Stomach smooth muscle (tissue), 2 donors: ENCODE data around the gene YDJC.
"Not testable (repeated sequence)": the region's sequence is repeated elsewhere in the genome, so short reads cannot be mapped to it uniquely, and the experiment has no call there.

Experiments used
- H3K27ac ChIP-seq: one replicate; pipeline ENCODE4 v1.7.0; 2013; ENCODE audit warnings: mild to moderate bottlenecking, low read length, inconsistent platforms
- H3K27me3 ChIP-seq, 2 donors: one replicate each; pipeline ENCODE4 v1.7.0; 2013; ENCODE audit warnings: low read length in 2 of 2; ENCODE audit not compliant: insufficient read depth in 2 of 2, control insufficient read depth in 1 of 2
- H3K36me3 ChIP-seq, 2 donors: one replicate each; pipeline ENCODE4 v1.7.0; 2013; ENCODE audit warnings: low read length in 2 of 2; ENCODE audit not compliant: control insufficient read depth in 2 of 2, insufficient read depth in 2 of 2
- H3K4me1 ChIP-seq: one replicate; pipeline ENCODE4 v1.7.0; 2013; ENCODE audit warnings: low read length; ENCODE audit not compliant: control insufficient read depth, insufficient read depth
- H3K4me3 ChIP-seq, 2 donors: one replicate each; pipeline ENCODE4 v1.7.0; 2013; ENCODE audit warnings: low read length in 2 of 2
- H3K9ac ChIP-seq, 2 donors: one replicate each; pipeline ENCODE4 v1.7.0; 2013; ENCODE audit warnings: low read length in 2 of 2, mild to moderate bottlenecking in 1 of 2
- H3K9me3 ChIP-seq, 2 donors: one replicate each; pipeline ENCODE4 v1.7.0; 2013; ENCODE audit warnings: low read length in 2 of 2; ENCODE audit not compliant: control insufficient read depth in 2 of 2
- donor health status: healthy.
- donor health status: Pancreatic carcinoma.

YDJC gene, protein sequence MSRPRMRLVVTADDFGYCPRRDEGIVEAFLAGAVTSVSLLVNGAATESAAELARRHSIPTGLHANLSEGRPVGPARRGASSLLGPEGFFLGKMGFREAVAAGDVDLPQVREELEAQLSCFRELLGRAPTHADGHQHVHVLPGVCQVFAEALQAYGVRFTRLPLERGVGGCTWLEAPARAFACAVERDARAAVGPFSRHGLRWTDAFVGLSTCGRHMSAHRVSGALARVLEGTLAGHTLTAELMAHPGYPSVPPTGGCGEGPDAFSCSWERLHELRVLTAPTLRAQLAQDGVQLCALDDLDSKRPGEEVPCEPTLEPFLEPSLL

DNA sequence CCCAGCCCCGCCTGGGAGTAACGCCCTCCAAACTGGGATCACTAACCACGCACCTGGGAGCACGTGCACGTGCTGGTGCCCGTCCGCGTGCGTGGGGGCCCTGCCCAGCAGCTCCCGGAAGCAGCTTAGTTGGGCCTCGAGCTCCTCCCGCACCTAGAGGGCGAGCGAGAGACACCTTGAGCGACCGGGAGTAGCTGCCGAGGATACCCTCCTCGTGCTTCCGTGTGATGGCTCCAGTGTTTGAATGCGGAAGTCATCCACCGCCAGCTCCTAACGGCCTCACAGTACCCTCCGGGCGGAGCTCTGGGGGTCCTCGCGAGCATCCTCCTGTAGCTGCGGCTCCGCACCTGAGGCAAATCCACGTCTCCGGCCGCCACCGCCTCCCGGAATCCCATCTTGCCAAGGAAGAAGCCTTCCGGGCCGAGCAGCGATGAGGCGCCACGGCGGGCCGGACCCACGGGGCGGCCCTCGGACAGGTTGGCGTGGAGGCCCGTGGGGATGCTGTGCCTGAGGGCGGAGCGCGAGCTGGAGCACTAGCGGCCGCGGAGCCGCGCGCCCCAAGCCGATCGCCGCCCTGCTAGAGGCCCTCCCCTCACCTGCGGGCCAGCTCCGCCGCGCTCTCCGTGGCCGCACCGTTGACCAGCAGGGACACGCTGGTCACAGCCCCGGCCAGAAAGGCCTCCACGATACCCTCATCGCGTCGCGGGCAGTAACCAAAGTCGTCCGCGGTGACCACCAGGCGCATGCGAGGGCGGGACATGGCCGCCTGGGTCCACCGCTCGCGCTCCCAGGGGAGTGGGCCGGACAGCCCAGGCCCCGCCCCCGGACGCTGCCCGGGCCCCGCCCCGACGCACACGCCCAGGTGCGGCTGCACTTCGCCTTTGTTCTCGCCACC, at the start of gene YDJC:
YDJC (minus strand) TSS at position 768 of the 895 bp plus-strand sequence; CDS start at position 760, 8 bp downstream.
- H3K9me3 ChIP-seq = no peaks in the 10 kb centered on the region
- H3K4me1 ChIP-seq = peaks cover 15% of the 10 kb centered on the region
- peak within 1 kb of the TSS; percentile 66 to 75 for H3K9ac ChIP-seq
- H3K27ac ChIP-seq = peak within 1 kb of the TSS; percentile 11
- no peaks in the 10 kb centered on the region for H3K27me3 ChIP-seq
- H3K4me3 ChIP-seq = peak within 1 kb of the TSS; percentile 54 to 87
- H3K36me3 ChIP-seq = no peaks in the 10 kb centered on the region

DNA sequence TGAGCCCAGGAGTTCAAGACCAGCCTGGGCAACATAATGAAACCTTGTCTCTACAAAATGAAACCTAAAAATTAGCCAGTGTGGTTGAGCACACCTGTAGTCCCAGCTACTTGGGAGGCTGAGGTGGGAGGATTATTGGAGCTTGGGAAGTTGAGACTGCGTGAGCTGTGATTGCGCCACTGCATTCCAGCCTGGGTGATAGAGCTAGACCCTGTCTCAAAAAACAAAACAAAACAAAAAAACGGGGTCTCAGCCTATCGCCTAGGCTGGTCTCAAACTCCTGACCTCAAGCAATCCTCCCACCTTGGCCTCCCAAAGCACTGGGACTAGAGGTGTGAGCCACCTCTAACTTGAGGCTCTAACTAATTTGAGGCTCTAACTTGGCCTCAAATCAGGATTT, 49.6 kb upstream of the YDJC start:
- no peaks in the 10 kb centered on the region for H3K9me3 ChIP-seq
- peaks cover 23 to 32% of the 10 kb centered on the region in 2 donors for H3K36me3 ChIP-seq
- no peaks in the 10 kb centered on the region for H3K4me1 ChIP-seq
- H3K27ac ChIP-seq = no peak overlapping the region
- no peaks in the 10 kb centered on the region for H3K27me3 ChIP-seq
- H3K9ac ChIP-seq = no peak overlapping the region
- no peak overlapping the region for H3K4me3 ChIP-seq

DNA sequence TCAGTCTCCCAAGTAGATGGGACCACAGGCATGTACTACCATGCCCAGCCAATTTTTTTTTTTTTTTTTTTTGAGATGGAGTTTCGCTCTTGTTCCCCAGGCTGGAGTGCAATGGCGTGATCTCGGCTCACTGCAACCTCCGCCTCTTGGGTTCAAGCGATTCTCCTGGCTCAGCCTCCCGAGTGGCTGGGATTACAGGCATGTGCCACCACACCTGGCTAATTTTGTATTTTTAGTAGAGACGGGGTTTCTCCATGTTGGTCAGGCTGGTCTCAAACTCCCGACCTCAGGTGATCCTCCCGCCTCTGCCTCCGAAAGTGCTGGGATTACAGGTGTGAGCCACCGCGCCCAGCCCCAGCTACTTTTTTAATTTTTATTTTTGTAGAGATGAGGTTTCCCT, 49.0 kb upstream of the YDJC start:
- not testable (repeated sequence) for H3K4me3 ChIP-seq, H3K27me3 ChIP-seq, H3K9me3 ChIP-seq, H3K9ac ChIP-seq, H3K27ac ChIP-seq, H3K4me1 ChIP-seq
- peaks cover 27 to 32% of the 10 kb centered on the region in 2 donors for H3K36me3 ChIP-seq

DNA sequence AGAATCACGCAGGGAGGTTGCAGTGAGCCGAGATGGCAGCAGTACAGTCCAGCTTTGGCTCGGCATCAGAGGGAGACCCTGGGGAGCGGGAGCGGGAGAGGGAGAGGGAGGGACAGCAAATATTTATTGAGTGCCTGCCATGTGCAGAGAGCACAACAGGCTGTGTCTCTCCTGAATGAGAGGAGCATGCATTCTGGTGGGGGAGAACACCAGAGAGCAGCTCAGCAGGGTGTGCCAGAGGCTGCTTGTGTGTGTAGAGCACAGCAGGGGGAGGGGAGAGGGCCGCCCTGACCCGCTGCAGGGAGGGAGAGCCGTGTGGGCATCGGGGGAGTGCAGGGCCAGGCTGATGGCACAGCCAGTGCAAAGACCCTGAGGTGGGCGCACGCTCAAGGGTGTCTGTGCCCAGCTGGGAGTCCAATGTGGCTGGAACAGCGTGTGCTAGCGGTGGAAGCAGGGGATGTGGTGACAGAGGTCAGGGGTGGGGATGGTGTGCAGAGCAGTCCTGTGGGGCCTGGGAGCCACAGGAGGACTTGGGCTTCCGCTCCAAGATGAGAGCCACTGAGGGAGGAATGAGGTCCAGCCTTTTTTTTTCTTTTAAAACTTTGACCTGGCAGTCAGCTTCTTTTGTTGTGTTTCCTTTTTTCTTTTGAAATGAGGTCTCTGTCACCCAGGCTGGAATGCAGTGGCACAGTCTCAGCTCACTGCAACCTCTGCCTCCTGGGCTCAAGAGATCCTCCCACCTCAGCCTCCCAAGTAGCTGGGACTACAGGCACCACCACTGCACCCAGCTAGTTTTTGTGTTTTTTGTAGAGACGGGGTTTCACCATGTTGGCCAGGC, 48.0 kb upstream of the YDJC start:
- Histone ChIP-seq H3K27ac (no peak overlapping the region), H3K9ac (no peak overlapping the region), H3K36me3 (peaks cover 32% of the 10 kb centered on the region in 2 donors)

DNA sequence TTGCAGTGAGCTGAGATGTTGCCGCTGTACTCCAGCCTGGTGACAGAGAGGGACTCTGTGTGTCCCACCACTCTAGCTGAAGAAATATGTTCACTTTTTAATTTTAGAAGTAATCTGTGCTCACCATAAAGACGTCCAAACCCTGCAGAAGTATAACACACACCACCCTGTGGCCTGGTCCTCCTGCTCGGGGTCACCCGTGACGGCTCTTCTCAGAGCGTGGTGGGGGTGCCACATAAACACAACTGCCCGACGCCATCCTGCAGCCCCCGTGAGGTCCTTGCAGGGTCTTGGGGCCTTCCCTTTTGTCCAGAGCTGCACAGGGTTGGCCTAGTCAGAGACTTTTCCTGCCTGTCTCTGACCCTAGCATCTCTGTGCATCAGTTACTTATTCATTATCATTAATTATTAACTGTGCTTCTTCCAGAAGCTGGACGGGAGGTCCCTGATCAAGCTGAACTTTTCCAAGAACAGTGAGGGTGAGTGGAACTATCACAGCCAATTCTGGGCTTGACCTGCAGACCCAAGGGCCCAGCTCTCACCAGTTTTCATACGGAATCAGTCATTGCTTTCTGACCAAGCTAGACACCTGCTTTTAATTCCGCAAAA, 44.9 kb upstream of the YDJC start:
- Histone ChIP-seq H3K9ac (no peak overlapping the region), H3K9me3 (no peaks in the 10 kb centered on the region), H3K27ac (no peak overlapping the region), H3K4me1 (no peaks in the 10 kb centered on the region), H3K4me3 (no peak overlapping the region), H3K36me3 (peaks cover 38 to 39% of the 10 kb centered on the region in 2 donors), H3K27me3 (no peaks in the 10 kb centered on the region)

More for the DNA sequence above, 48.0 kb upstream of the YDJC start:
- no peaks in the 10 kb centered on the region for H3K4me1 ChIP-seq
- no peaks in the 10 kb centered on the region for H3K9me3 ChIP-seq
- H3K4me3 ChIP-seq = no peak overlapping the region
- no peaks in the 10 kb centered on the region for H3K27me3 ChIP-seq

DNA sequence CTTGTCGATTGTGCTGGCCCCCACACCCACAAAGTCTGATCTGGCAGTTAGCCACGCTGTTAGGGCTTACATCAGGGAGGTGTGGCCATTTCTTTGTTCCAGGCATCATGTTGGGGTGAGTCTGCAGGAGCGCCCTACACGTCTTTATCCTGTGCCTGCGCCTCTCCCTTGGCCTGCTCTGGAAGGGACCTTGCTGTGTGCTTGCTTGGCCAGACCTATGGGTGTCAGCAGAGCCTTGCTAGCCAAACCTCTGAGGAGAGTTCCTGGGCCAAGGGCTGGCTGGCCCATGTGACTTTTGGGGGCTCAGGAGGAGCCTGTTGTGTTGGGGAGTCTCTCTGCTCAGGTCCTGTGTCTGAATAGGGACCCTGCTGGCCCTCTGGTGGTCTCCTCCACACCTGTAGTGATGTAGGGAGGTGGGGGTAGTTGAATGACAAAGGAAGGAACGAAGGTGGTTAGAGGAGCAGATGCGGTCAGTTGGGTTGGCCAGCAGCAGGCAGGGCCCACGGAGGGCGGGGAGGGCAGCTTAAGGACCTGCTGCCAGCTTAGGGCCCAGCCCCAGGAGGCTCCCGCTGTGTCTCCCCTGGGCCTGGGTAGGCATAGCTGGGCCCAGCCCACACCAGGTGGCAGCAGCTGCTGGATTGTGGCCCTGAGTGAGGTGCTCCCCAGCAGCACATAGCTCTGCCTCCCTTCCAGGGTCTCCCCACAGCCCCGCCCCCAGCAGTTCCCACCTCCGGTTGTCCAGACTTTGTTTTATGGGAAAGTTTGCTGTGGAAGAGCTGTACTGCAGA, 43.9 kb upstream of the YDJC start:
- Histone ChIP-seq H3K27me3 (no peaks in the 10 kb centered on the region), H3K9ac (no peak overlapping the region), H3K36me3 (peaks cover 38 to 39% of the 10 kb centered on the region in 2 donors), H3K27ac (no peak overlapping the region), H3K4me3 (no peak overlapping the region), H3K9me3 (no peaks in the 10 kb centered on the region), H3K4me1 (no peaks in the 10 kb centered on the region)

DNA sequence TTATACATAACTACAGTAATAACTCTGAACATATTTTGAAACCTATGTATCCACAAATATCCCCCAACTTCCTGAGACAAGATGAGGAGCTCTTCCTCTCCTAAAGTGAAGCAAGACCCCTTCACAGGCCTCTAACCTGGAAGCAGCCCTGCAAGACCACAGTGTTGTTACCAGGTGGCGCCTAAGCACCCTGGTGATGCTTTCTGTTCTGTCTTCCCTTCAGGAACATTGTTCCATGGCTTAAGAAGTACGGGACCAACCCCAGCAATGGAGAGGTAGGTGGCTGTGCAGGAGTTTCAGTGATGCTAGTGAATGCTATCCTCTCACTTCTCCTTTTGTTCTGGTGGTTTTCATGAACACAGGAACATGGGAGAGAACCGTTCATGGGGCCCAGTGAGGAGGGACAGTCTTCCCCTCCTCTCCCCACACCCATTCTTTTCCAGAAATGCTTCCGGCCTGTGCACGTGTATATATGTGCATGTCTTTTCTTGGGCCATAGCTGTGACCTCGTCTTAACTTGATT, 42.3 kb upstream of the YDJC start:
- Histone ChIP-seq H3K27ac (no peak overlapping the region), H3K27me3 (no peaks in the 10 kb centered on the region), H3K4me3 (no peak overlapping the region), H3K36me3 (peaks cover 38 to 39% of the 10 kb centered on the region in 2 donors), H3K4me1 (no peaks in the 10 kb centered on the region), H3K9me3 (no peaks in the 10 kb centered on the region), H3K9ac (no peak overlapping the region)

DNA sequence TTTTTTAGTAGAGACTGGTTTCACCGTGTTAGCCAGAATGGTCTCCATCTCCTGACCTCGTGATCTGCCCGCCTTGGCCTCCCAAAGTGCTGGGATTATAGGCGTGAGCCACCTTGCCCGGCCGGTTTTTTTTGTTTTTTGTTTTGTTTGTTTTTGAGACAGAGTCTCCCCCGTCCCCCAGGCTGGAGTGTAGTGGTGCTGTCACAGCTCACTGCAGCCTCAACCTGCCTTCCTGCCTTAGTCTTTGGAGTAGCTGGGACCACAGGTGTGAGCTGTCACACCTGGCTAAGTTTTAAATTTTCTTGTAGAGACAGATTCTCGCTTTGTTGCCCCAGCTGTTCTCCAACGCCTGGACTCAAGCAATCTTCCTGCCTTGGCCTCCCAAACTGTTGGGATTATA, 39.2 kb upstream of the YDJC start:
- Histone ChIP-seq H3K9me3 (no peaks in the 10 kb centered on the region), H3K27me3 (no peaks in the 10 kb centered on the region), H3K4me3 (no peak overlapping the region), H3K9ac (no peak overlapping the region), H3K36me3 (peaks cover 25 to 27% of the 10 kb centered on the region in 2 donors), H3K4me1 (peaks cover 7% of the 10 kb centered on the region), H3K27ac (no peak overlapping the region)

DNA sequence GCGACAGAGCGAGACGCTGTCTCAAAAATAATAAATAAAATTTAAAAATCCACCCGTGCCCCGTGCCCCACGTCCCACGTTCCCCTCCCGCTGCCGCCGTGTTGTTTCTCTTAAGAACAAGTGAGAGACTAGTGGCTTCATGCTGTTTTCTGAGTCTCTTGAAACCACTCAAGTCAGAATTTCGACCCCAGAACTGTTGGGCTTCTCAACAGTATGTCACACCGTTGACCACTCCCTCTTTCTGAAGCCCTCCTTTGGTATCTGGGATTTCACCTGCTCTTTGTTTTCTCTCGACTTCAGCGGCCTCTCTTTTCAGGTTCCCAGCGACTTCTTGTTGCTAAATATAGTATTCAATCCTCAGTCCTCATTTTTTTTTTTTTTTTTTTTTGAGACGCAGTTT, 37.0 kb upstream of the YDJC start:
- Histone ChIP-seq H3K27ac (no peak overlapping the region), H3K9me3 (no peaks in the 10 kb centered on the region), H3K27me3 (no peaks in the 10 kb centered on the region), H3K9ac (peak overlapping the region in 1 of 2 donors; percentile 62), H3K36me3 (peaks cover 10 to 11% of the 10 kb centered on the region in 2 donors), H3K4me1 (peaks cover 7% of the 10 kb centered on the region), H3K4me3 (peak overlapping the region; percentile 67 to 94)
